ACC112 (cell line): ENCODE data around the gene DNMT1.

Experiments
- H2AFZ ChIP-seq: fragments of 200-600 bp; sonication (generic); one replicate; pipeline ENCODE4 v1.6.0; 2017; ENCODE audit warnings: antibody characterized with exemption, low read length; ENCODE audit not compliant: unreplicated experiment
- H3K27ac ChIP-seq: fragments of 200-600 bp; sonication (generic); 2 replicates; pipeline ENCODE4 v1.5.1; 2014; ENCODE audit warnings: low read depth, mild to moderate bottlenecking, antibody characterized with exemption, low read length, moderate library complexity
- H3K27me3 ChIP-seq: fragments of 200-600 bp; sonication (generic); 2 replicates; pipeline ENCODE4 v1.6.1; 2014; ENCODE audit warnings: mild to moderate bottlenecking, antibody characterized with exemption, low read length, moderate library complexity, mixed read lengths; ENCODE audit not compliant: insufficient read depth
- H3K36me3 ChIP-seq: fragments of 200-600 bp; sonication (generic); 2 replicates; pipeline ENCODE4 v1.6.1; 2016; ENCODE audit warnings: mild to moderate bottlenecking, antibody characterized with exemption, low read length, moderate library complexity, mixed read lengths; ENCODE audit not compliant: insufficient read depth
- H3K4me1 ChIP-seq: fragments of 200-600 bp; sonication (generic); one replicate; pipeline ENCODE4 v1.6.1; 2016; ENCODE audit warnings: low read length, mixed read lengths; ENCODE audit not compliant: insufficient read depth, unreplicated experiment, control insufficient read depth
- H3K4me3 ChIP-seq: fragments of 200-600 bp; sonication (generic); 2 replicates; pipeline ENCODE4 v1.5.1; 2014; ENCODE audit warnings: mild to moderate bottlenecking, low read depth, low read length
- H3K79me2 ChIP-seq: fragments of 200-600 bp; sonication (generic); one replicate; pipeline ENCODE4 v1.6.0; 2016; ENCODE audit warnings: low read length; ENCODE audit not compliant: control insufficient read depth, unreplicated experiment, insufficient read depth

The DNMT1 gene

DNA sequence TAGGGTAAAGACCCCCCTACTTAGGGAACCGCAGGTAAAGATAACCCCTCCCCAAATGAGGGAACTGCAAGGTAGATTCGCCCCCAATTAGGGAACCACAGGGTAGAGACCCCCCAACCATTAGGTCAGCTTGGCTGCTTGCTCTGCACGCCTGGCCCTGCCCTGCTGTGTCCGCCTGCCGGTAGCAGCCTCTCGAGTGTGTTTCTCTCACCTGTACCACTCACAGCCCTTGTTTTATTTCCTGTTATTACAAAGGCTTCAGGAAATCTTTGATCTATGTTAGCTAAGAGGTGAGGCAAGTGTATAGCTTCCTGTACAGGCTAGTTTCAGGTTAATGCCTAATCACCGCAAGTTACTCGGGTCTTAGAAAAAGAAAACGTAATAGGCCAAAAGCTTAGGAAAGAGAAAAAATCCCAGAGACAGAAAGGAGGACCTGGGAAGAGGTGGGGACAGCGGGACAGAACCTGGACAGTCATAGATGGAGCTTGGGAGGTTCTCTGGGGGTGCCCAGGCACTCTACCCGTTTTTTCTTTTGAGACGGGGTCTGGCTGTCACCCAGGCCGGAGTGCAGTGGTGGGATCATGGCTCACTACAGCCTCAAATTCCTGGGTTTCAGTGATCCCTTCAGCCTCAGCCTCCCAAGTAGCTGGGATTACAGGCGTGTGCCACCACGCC, 51.9 kb downstream of the DNMT1 start:
- Histone ChIP-seq H3K36me3 (0 out of 2 replicates have a peak, but pooled peaks cover 8% of the 10 kb centered on the region), H3K79me2 (no peaks in the 10 kb centered on the region), H3K27me3 (no peaks in the 10 kb centered on the region)

GRCh38 chr19:10141973-10142372, 52.8 kb downstream of the DNMT1 start:
- Histone ChIP-seq H3K27me3 (no peaks in the 10 kb centered on the region), H3K27ac (no peak overlapping the region), H3K79me2 (no peaks in the 10 kb centered on the region), H2AFZ (no peak overlapping the region), H3K36me3 (0 out of 2 replicates have a peak, but pooled peaks cover 8% of the 10 kb centered on the region), H3K4me3 (no peak overlapping the region), H3K4me1 (no peaks in the 10 kb centered on the region)

More for the DNA sequence above, 51.9 kb downstream of the DNMT1 start:
- Histone ChIP-seq H2AFZ (no peak overlapping the region), H3K4me3 (no peak overlapping the region), H3K27ac (no peak overlapping the region), H3K4me1 (no peaks in the 10 kb centered on the region)

DNA sequence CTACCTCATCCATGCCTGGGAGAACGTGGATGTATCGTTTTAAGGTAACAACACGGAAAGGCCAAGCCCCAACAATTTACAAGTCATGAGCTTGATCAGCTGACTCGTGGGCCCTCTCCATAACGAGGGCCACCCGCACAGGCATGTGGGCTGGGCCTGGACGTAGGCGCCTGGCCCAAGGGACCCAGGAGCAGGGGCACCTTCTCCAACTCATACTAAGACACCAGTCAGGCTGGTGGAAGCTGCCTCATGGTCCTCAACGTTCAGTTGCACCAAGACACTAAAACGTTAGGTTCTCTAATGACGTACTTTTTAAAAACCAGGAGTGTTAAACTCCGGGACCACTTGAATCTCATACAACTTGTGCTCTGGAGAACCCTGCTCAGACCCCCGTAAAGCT, 53.3 kb downstream of the DNMT1 start:
- Histone ChIP-seq H3K4me1 (no peaks in the 10 kb centered on the region), H2AFZ (no peak overlapping the region), H3K27me3 (no peaks in the 10 kb centered on the region), H3K79me2 (no peaks in the 10 kb centered on the region), H3K27ac (no peak overlapping the region), H3K36me3 (0 out of 2 replicates have a peak, but pooled peaks cover 8% of the 10 kb centered on the region), H3K4me3 (no peak overlapping the region)

- no peaks in the 10 kb centered on the region for H3K4me1 ChIP-seq
- H3K79me2 ChIP-seq = no peaks in the 10 kb centered on the region
- H3K36me3 ChIP-seq = 0 out of 2 replicates have a peak, but pooled peaks cover 3% of the 10 kb centered on the region
- H3K27ac ChIP-seq = no peak overlapping the region
- H2AFZ ChIP-seq = no peak overlapping the region
- H3K27me3 ChIP-seq = no peaks in the 10 kb centered on the region
- no peak overlapping the region for H3K4me3 ChIP-seq
Observed at GRCh38 chr19:10139952-10140351, 54.8 kb downstream of the DNMT1 start.

GRCh38 chr19:10138879-10139795, 55.6 kb downstream of the DNMT1 start:
- Histone ChIP-seq H3K27me3 (no peaks in the 10 kb centered on the region), H3K36me3 (0 out of 2 replicates have a peak, but pooled peaks cover 3% of the 10 kb centered on the region), H3K79me2 (no peaks in the 10 kb centered on the region), H3K4me3 (no peak overlapping the region), H2AFZ (no peak overlapping the region), H3K27ac (no peak overlapping the region), H3K4me1 (no peaks in the 10 kb centered on the region)

DNA sequence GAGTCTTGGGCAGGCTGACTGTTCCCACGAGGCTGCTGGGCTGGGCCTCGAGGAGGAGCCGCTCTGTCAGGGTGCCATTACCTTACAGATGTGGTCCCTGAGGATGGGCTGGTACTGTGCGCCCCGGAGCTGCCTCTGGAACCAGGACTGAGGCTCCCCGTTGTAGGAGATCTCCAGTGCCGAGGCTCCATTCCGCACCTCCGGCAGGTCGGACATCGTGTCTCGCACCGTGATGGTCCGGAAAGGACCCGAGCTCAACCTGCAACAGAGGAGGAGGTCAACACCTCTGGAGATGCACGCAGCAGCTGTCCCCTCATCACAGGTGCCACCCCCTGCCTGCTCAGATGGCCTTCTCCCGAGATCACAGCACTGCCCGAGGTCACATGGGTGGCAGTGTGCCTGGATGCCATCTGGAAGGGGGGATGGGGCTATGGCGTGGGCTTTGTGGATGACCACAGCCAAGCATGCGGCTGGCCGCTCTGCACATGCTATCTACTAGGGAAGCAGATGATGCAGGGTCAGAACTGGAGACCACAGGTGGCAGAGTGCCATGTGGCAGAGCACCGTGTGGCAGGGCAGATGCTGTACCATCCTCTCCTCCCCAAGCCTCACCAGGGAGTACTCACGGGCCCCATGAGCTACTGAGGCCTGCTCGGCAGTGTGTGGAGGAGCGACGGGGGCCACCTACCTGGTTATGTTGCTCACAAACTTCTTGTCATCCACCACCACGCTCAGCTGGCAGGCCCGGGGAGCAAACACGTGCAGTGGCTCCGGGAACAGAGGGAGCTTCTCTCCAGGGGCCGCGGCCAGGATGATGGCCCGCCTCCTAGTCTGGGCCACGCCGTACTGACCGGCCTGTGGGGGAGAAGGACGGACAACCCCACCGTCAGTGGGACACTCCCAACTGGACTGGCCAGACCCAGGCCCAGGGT, 56.7 kb downstream of the DNMT1 start:
- Histone ChIP-seq H3K4me1 (no peaks in the 10 kb centered on the region), H2AFZ (no peak overlapping the region), H3K36me3 (peaks cover 3% of the 10 kb centered on the region; the same call in 1 of the 2 replicates), H3K27ac (no peak overlapping the region), H3K27me3 (no peaks in the 10 kb centered on the region), H3K4me3 (no peak overlapping the region), H3K79me2 (no peaks in the 10 kb centered on the region)

DNA sequence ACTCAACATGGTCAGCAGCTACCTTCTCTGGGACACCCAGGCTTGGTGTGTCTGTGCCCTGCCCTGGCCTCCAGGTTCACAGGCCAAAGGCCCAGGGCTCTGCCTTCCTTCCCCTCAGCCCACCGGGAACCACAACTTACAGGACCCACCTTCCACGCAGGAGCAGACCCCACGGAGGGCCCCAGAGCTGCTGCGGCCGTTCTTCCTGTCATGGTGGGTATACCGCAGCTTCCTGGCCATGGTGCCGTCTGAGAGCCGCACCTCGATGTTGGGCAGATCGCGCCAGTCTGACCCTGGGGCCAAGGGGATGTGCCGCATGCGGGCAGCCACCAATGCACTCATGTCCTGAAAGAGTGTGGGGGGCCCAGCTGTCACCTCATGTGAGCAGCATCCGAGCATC, 57.8 kb downstream of the DNMT1 start:
- H3K36me3 ChIP-seq = no peaks in the 10 kb centered on the region; the same call in 1 of the 2 replicates
- H3K27ac ChIP-seq = no peak overlapping the region
- H2AFZ ChIP-seq = no peak overlapping the region
- no peaks in the 10 kb centered on the region for H3K27me3 ChIP-seq
- H3K79me2 ChIP-seq = no peaks in the 10 kb centered on the region
- no peak overlapping the region for H3K4me3 ChIP-seq
- H3K4me1 ChIP-seq = peaks cover 2% of the 10 kb centered on the region

DNA sequence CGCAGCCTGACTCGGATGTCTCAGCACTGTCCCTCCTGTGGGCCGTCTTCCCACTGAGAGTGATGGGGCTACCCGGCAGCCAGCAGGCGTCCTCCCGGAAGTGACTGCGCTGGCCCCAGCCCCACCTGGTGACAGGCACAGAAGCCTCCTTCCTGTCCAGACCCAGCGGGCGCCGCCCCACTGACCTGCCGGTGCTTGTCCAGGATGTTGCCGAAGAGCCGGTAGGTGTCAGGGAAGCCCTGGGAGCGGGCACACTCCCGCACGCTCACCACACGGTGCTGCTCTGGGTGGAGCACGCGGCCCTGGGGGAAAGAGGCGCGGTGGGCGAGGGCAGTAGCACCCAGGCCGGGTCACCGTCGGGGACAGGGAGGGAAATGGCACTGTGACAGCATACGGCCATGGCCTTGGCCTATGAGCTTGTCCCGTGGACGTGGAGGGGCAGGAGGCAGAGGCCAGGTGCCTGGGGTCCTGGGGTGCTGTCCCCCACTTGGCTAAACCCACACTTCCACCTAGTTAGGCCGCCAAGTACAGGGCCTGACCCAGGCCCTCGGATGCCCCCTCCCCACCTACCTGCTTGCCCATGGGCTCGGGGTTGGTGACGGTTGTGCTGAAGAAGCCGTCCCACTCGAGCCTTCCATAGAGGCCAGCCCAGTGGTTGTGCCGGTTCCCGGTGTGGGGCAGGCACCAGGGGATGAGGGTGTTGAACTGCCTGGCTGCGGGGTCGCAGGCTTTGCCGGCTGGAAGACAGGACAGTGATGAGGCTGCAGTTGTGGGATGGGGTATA, 59.0 kb downstream of the DNMT1 start:
- Histone ChIP-seq H3K4me1 (peaks cover 12% of the 10 kb centered on the region), H3K27me3 (no peaks in the 10 kb centered on the region), H3K79me2 (no peaks in the 10 kb centered on the region), H2AFZ (no peak overlapping the region), H3K4me3 (no peak overlapping the region), H3K27ac (no peak overlapping the region), H3K36me3 (no peaks in the 10 kb centered on the region; the same call in 1 of the 2 replicates)

- Histone ChIP-seq H3K79me2 (no peaks in the 10 kb centered on the region), H3K27ac (no peak overlapping the region), H3K27me3 (no peaks in the 10 kb centered on the region), H2AFZ (no peak overlapping the region), H3K4me1 (peaks cover 12% of the 10 kb centered on the region), H3K4me3 (no peak overlapping the region), H3K36me3 (no peaks in the 10 kb centered on the region; the same call in 1 of the 2 replicates)
Observed at GRCh38 chr19:10134040-10134439, 60.7 kb downstream of the DNMT1 start.
